Fibroblast of skin of abdomen (primary cell): Measurements from ENCODE around the gene MARK3.
A peak's percentile ranks its signal among the peaks of the same experiment; 100 is the strongest.

Source experiments
- DNase-seq: peaks from one replicate; pipeline ENCODE4 v3.0.0-alpha.2; 2013

The MARK3 gene

GRCh38 chr14:103367995-103368394 lies 17.2 kb upstream of the MARK3 start:
- DNase-seq = peak; percentile 53

GRCh38 chr14:103370087-103370486 lies 15.1 kb upstream of the MARK3 start:
- DNase-seq = no peak

DNA sequence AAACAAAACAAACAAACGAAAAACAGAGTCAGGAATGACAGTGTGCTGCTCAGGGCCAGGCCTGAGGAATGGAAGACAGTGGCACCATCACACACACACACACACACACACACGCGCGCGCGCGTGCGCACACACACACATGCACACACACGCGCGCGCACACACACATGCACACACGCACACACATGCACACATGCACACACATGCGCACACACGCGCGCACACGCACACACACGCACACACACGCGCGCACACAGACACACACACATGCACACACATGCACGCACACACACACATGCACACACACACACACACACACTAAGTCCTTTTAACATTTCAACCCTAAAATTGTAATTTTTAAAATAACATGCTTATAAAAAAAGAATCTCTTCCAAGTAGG lies 13.2 kb upstream of the MARK3 start:
- DNase-seq = no peak

DNA sequence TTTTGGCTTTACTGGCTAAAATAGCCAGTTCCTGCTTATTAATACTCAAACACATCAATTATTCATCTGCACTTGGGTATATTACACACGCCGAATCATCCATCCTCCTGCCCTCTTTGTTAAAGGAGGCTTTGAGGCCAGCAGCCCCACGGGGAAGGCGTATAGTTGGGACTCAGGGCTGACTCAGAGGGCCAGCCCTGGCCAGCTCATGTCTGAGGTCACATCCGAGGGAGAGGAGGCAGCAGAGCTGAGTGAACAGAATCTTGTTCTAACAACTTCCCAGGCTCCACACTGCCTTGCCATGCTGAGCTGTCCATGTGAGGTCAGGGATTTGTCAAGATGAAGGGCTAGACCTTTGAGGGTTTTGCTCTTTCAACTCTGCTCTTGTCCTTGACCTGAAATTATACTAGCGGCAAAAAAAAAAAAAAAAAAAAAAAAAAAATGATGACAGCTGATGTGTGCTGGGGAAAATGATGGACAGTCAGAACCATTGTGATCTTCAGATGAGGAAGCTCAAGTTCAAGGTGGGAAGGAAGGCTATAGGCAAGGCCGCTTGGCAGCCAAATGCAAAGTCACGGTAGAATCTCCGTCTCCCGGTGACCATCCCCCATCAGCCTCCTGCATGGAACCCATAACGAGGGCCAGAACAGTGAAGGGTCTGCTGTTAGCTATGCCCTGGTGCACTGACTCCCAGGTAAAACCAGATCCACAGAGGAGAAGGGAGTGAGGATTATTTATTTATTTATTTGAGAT lies 12.5 kb upstream of the MARK3 start:
- DNase-seq = peak; percentile 88

DNA sequence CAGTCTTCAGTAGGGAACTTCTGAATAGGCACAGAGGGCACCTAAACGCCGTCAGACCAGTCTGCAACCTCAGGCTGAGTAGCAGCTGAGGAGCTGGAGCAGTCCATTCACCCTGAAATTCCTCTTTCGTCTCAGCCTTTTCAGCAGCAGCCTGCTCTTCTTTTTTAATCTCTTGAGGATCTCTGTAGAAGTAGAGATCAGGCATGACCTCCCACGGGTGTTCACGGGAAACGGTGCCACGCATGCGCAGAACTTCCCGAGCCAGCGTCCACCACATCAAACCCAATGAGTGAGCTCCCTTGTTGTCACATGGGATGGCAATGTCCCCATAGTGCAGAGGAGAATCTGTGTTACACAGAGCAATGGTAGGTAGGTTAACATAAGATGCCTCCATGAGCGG lies 11.1 kb upstream of the MARK3 start:
- no peak for DNase-seq

GRCh38 chr14:103377522-103378037 lies 7.6 kb upstream of the MARK3 start:
- DNase-seq = no peak

DNA sequence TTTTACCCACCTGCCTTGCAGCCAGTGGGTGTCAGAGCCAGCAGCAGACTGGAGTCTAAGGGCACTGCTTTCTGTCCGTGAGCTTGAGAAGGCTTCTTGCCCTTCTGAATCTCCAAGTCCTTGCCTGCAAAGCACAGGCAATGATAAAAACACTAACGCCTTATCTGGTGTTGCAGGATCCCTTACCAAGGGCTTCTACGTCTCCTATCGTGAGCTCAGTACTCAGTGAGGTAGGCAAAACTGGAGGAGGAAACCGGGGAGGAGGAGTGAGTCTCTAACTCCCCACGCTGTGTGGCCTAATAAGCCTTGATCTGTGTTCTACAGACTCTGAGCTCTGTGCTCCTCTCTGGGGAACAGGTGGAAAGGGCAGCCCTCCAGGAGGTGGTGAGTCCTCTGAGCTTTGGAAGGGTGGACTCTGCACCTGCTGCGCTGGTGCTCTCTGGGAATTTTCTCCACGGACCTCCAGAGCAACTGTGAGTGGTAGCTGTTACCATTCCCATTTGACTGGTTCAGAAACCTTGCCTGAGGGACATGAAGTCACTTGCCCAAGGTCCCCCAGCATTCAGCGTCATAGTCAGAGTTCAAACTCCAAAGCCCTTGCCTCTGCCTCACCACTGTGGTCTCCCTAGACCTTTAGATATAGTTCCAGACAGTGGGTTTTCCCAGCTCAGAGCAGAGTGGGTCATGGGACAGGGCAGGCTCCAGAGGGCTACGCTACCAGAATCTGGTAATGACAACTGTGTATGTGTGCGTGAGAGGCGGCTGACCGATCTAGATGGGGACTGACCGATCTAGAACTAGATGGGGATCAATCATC lies 7.0 kb upstream of the MARK3 start:
- no peak for DNase-seq

GRCh38 chr14:103380719-103381377 lies 4.4 kb upstream of the MARK3 start:
- DNase-seq = no peak

DNA sequence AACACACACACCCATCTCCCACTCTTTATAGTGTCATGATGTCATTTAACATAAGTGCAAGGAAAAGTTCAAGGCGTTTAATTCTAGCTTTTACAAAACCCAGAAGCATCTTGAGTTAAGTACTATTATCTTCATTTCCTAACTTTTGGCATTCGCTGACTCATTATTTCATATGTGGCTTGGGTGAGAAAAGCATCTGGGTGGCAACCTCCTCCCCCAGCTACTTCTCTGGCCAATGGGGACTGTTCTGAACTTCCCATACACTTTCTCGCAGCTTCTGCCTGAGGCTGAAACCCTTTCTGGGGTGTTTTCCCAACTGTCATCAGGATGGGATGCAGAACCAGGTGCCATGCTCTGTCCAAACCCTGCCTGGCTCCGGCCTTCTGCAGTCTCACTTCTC lies 2.8 kb upstream of the MARK3 start:
- DNase-seq = peak; percentile 79

GRCh38 chr14:103384450-103385151 lies 614 bp upstream of the MARK3 start:
- no peak for DNase-seq

GRCh38 chr14:103385929-103386712 lies 906 bp downstream of the MARK3 start:
- no peak for DNase-seq

- no peak for DNase-seq
These were observed 1.6 kb downstream of the MARK3 start for GRCh38 chr14:103386713-103387329.

DNA sequence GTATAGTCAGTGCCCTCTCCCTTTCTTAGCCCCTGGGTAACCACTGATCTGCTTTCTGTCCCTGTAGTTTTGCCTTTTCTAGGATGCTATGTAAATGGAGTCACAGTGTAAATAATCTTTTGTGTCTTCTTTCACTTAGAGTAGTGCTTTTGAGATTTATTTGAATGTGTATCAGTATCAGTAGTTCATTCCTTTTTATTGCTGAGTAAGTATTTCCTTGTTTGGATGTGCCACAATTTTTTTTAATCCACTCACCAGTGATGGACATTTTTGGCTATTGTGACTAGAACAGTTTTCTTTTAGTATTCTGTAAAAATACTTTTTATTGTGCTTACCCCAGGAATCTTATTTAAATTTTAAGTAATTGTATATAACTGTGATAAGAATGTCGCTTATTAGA lies 3.4 kb downstream of the MARK3 start:
- no peak for DNase-seq

DNA sequence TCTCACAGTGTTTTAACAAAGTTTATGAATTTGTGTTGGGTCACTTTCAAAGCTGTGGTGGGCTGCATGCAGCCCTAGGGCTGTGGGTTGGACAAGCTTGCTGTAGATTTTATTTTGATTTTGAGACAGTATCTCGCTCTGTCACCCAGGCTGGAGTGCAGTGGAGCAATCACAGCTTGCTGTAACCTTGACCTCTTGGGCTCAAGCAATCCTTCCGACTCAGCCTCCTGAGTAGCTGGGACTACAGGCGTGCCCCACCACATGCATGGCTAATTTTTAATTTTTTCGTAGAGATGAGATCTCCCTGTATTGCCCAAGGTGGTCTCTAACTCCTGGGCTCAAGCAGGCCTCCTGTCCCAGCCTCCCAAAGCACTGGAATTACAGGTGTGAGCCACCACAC lies 5.4 kb downstream of the MARK3 start:
- no peak for DNase-seq

DNA sequence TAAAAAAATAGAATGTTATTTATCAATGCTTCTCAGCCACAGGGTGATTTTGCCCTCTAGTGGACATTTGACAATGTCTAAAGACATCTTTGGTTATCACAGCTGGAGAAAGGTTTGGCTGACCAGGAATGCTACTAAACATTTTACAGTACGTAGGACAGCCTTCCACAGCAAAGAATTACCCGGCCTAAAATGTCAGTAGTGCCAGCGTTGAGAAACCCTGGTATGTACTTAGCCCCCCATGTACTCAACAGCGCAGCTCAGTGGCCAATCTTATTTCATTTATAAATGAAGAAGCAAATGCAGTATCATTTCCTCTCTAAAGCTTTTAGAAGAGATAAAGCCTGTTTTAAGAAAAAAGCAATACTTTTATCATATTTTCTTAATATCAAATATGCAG lies 5.8 kb downstream of the MARK3 start:
- DNase-seq = peak; percentile 79

DNA sequence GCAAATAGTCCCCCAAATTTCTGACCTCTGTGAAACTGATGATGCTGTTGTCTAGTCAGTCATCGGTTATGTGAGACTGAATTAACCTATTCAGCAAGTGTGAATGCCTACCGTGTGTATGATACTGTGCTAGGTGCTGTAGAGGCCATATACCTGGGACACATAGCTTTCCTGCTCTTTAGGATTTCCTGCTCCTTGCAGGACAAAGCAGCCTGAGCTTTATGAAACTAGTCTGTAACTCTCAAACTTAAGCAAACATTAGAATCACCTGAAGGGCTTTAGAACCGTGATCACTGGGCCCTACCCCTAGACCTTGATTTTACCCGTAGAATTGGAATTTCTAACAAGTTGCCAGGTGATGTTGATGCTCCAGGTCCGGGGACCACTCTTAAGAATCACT lies 6.9 kb downstream of the MARK3 start:
- DNase-seq = no peak

GRCh38 chr14:103392572-103392971 lies 7.4 kb downstream of the MARK3 start:
- DNase-seq = no peak

GRCh38 chr14:103393070-103393469 lies 7.9 kb downstream of the MARK3 start:
- no peak for DNase-seq

DNA sequence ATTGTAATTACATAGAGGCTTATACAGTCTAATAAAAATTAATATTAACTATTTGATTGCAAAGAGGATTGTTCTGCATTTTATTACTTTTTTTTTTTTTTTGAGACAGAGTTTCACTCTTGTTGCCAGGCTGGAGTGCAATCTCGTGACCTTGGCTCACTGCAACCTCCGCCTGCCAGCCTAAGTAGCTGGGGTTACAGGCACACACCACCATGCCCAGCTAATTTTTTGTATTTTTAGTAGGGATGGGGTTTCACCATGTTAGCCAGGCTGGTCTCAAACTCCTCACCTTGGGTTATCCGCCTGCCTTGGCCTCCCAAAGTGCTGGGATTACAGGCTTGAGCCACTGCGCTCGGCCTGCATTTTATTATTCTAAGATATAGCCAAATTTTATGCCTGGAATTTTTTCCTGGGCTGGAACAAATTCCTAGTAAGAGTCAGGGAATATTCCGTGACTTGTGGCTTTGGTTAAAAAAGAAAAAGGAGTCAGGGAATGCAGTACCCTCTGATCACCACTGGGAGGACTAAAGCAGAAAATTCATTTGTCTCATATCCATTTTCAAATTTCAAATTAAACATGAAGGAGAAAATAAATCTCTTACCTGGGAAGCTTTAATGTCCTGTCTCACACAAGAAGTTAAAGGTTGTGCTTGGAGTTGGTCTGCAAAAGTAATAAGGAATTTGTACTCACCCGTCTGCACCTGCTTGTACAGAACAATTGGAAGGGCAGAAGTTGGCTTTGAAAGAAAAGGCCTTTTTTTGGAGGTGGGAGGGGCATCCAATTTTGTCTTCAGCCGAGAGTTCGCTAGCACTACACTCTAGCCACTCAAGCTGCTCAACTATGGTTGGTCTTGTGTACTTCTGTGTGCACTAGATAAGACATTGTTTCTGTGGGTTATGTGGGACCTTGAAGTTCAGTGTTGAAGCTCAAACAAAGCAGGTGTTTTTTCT lies 8.7 kb downstream of the MARK3 start:
- DNase-seq = peak; percentile 55

GRCh38 chr14:103395244-103395643 lies 10.0 kb downstream of the MARK3 start:
- no peak for DNase-seq
